Stomach smooth muscle (tissue), 2 donors: Measurements from ENCODE around the gene B3GNT3.

ENCODE experiments used
- H3K27ac ChIP-seq: one replicate; pipeline ENCODE4 v1.7.0; 2013; ENCODE audit warnings: mild to moderate bottlenecking, low read length, inconsistent platforms
- H3K27me3 ChIP-seq, 2 donors: one replicate each; pipeline ENCODE4 v1.7.0; 2013; ENCODE audit warnings: low read length in 2 of 2; ENCODE audit not compliant: insufficient read depth in 2 of 2, control insufficient read depth in 1 of 2
- H3K36me3 ChIP-seq, 2 donors: one replicate each; pipeline ENCODE4 v1.7.0; 2013; ENCODE audit warnings: low read length in 2 of 2; ENCODE audit not compliant: control insufficient read depth in 2 of 2, insufficient read depth in 2 of 2
- H3K4me1 ChIP-seq: one replicate; pipeline ENCODE4 v1.7.0; 2013; ENCODE audit warnings: low read length; ENCODE audit not compliant: control insufficient read depth, insufficient read depth
- H3K4me3 ChIP-seq, 2 donors: one replicate each; pipeline ENCODE4 v1.7.0; 2013; ENCODE audit warnings: low read length in 2 of 2
- H3K9ac ChIP-seq, 2 donors: one replicate each; pipeline ENCODE4 v1.7.0; 2013; ENCODE audit warnings: low read length in 2 of 2, mild to moderate bottlenecking in 1 of 2
- H3K9me3 ChIP-seq, 2 donors: one replicate each; pipeline ENCODE4 v1.7.0; 2013; ENCODE audit warnings: low read length in 2 of 2; ENCODE audit not compliant: control insufficient read depth in 2 of 2
- donor health status: healthy.
- donor health status: Pancreatic carcinoma.

The B3GNT3 gene

DNA sequence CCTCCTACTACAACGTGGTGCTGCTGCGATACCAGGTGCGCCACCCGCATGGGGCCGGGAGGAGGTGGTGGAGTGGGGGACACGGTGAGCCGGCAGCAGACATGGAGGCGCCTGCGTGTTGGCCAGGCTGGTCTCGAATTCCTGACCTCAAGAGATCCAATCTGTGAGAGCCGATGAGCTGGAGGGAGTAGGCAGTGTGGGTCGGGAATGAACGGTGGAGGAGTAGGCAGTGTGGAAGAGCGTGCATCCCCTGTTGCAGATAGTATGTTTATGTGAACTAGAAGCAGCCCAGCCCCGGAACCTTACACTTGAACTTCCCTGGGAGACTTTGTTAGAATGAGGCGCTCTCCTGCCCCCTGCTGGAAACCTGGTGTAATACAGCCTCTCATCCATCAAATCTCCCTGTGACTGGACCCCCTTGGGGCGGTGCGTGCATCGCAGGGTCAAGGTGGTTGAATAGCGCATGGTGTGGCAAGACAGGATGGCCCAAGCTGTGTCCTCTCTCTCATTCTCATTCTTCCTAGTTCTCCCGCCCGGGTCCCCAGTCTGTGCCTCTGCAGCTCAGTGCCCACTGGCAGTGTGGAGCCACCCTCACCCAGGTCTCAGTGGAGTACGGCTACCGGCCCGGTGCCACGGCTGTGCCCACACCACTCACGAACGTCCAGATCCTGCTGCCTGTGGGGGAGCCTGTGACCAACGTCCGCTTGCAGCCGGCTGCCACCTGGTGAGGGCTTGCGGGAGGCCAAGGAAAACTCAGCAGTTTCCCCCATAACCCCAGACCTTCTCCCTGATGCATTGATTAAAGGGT is 10.5 kb upstream of the B3GNT3 start:
- Histone ChIP-seq H3K27me3 (peaks cover 7 to 15% of the 10 kb centered on the region in 2 donors), H3K4me1 (peaks cover 4% of the 10 kb centered on the region), H3K36me3 (no peaks in the 10 kb centered on the region), H3K9ac (no peak overlapping the region), H3K4me3 (no peak overlapping the region), H3K9me3 (no peaks in the 10 kb centered on the region), H3K27ac (no peak overlapping the region)

DNA sequence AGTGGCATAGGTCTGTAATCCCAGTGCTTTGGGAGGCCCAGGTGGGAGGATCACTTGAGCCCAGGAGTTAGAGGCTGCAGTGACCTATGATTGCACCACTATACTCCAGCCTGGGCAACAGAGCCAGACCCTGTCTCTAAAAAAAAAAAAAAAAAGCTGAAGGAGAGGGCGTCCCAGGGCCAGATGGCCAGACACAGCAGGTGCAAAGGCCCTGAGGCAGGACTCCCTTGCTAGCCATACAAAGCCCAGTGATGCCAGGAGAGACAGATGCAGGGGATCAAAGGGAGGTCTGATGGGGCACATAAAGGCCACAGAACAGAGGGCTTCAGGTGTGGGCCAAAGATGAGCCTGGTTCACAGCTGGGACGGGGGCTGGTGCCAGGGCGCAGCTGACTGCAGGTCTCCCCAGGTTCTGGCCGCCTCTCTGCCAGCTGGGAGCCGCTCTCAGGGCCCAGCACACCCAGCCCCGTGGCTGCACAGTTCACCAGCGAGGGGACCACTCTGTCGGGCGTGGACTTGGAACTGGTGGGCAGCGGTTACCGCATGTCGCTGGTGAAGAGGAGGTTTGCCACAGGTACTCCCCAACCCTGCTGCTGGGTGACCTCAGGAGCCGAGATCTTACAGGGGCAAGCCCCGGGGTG is 7.5 kb upstream of the B3GNT3 start:
- Histone ChIP-seq H3K27ac (no peak overlapping the region), H3K4me1 (peaks cover 4% of the 10 kb centered on the region), H3K9ac (no peak overlapping the region), H3K36me3 (no peaks in the 10 kb centered on the region), H3K27me3 (peaks cover 0 to 8% of the 10 kb centered on the region in 2 donors), H3K9me3 (no peaks in the 10 kb centered on the region), H3K4me3 (no peak overlapping the region)

DNA sequence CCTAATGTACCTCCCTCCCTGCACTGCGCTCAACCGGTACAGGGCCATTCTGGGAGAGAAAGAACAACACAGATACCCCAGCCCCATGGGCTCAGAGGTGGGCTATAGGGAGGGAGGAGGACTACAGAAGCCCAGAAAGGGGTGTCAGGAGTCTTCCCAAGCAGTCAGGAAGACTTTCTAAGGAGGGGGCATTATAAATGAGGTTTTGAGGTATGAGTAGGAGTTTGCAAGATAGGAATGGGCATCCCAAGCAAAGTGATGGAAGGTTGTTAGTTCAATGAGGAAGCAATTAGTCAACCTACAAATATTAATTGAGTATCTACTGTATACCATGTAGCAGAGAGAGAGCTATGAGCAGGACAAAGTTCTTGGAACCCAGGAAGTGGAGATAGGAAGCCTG is 6.3 kb upstream of the B3GNT3 start:
- peaks cover 4 to 6% of the 10 kb centered on the region in 2 donors for H3K27me3 ChIP-seq
- no peaks in the 10 kb centered on the region for H3K36me3 ChIP-seq
- peaks cover 4% of the 10 kb centered on the region for H3K4me1 ChIP-seq

GRCh38 chr19:17790059-17790780 is 4.7 kb upstream of the B3GNT3 start:
- no peaks in the 10 kb centered on the region for H3K36me3 ChIP-seq
- H3K9ac ChIP-seq = no peak overlapping the region
- no peak overlapping the region for H3K4me3 ChIP-seq
- no peak overlapping the region for H3K27ac ChIP-seq
- no peaks in the 10 kb centered on the region for H3K9me3 ChIP-seq
- H3K27me3 ChIP-seq = peaks cover 20% of the 10 kb centered on the region in 2 donors
- H3K4me1 ChIP-seq = no peaks in the 10 kb centered on the region

More for the DNA sequence above, 6.3 kb upstream of the B3GNT3 start:
- Histone ChIP-seq H3K9me3 (no peaks in the 10 kb centered on the region), H3K4me3 (no peak overlapping the region), H3K9ac (no peak overlapping the region), H3K27ac (no peak overlapping the region)

- H3K9ac ChIP-seq = no peak overlapping the region
- H3K4me1 ChIP-seq = no peaks in the 10 kb centered on the region
- H3K9me3 ChIP-seq = no peaks in the 10 kb centered on the region
- H3K27ac ChIP-seq = no peak overlapping the region
- H3K27me3 ChIP-seq = peaks cover 29 to 36% of the 10 kb centered on the region in 2 donors
- no peaks in the 10 kb centered on the region for H3K36me3 ChIP-seq
- H3K4me3 ChIP-seq = no peak overlapping the region
These were observed 567 bp upstream of the B3GNT3 start for GRCh38 chr19:17794412-17794730.

- Histone ChIP-seq H3K27me3 (peaks cover 29 to 36% of the 10 kb centered on the region in 2 donors), H3K27ac (no peak overlapping the region), H3K4me3 (no peak overlapping the region), H3K9ac (no peak overlapping the region), H3K36me3 (no peaks in the 10 kb centered on the region), H3K4me1 (no peaks in the 10 kb centered on the region), H3K9me3 (no peaks in the 10 kb centered on the region)
These were observed 538 bp downstream of the B3GNT3 start for GRCh38 chr19:17795495-17795856.

- Histone ChIP-seq H3K4me3 (no peak overlapping the region), H3K9ac (no peak overlapping the region), H3K27ac (no peak overlapping the region), H3K36me3 (no peaks in the 10 kb centered on the region), H3K9me3 (no peaks in the 10 kb centered on the region), H3K27me3 (peaks cover 29 to 36% of the 10 kb centered on the region in 2 donors), H3K4me1 (no peaks in the 10 kb centered on the region)
These were observed 1.3 kb downstream of the B3GNT3 start for GRCh38 chr19:17796013-17796837.

DNA sequence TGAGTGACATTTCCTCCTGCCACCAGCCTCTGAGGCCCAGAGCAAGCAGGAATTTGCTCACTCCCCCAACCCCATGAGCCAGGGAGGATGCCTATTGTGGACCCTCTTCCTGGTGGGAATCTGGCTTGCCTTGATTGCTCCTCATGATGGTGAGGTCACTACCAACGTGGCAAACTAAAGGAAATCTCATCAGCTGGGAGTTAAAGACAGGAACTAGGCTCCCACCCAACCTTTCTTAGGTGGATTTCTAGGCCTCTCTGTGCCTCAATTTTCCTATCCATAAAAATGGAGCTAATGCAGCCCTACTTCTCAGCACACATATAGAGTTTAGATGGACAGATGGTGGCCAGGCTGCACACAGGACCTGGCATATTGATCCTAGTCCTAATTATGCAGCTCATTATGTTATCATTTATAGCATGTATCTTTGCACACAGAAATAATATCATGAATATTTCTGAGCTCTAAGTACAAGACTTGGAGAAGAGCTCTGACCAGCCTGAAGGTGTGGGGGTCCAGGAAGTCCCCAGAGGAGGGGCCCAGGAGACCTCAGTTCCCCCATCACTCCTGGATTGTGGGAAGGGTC is 2.0 kb downstream of the B3GNT3 start:
- Histone ChIP-seq H3K4me3 (no peak overlapping the region), H3K9ac (no peak overlapping the region), H3K4me1 (no peaks in the 10 kb centered on the region), H3K9me3 (no peaks in the 10 kb centered on the region), H3K36me3 (no peaks in the 10 kb centered on the region), H3K27me3 (peaks cover 29 to 36% of the 10 kb centered on the region in 2 donors), H3K27ac (no peak overlapping the region)

DNA sequence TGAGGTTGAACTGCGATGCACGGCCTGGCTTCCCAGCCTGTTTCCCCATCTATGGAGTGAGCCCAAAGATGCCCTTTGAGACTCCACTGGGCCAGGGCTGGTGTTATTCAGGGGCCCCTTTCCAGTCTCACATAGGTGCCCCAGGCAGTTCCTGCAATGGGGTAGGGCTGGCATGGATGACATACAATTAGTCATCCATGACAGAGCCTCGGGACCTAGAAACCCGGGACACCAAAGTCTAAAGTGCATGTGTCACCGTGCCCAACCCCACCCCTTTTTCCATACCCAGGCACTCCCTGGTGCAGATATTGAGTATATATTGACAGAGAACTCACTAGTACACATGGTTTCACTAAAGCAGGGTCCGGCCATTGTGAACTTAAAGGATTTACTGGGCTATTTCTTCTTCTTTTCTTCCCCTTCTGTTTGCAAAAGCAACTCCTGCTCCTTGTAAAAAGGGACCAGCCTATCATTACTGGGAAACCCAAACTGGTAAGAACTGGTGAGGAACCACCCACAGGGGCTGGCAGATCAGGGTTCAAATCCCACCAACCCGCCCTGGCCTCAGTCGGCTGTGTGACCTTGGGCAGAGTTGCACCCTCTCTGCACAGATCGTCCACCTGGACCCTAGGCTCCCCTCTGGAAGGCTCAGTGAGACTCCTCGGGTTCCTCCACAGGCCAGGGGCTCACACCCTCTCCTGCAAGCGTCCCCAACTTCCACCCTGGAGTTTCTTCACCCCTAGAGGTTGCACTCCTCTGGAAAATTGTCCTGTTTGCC is 2.7 kb downstream of the B3GNT3 start:
- no peak overlapping the region for H3K9ac ChIP-seq

More for the DNA sequence above, 2.7 kb downstream of the B3GNT3 start:
- Histone ChIP-seq H3K36me3 (no peaks in the 10 kb centered on the region), H3K27ac (no peak overlapping the region), H3K27me3 (peaks cover 29 to 36% of the 10 kb centered on the region in 2 donors), H3K4me1 (no peaks in the 10 kb centered on the region), H3K9me3 (no peaks in the 10 kb centered on the region), H3K4me3 (no peak overlapping the region)
